Muscle of back (tissue), 11 donors: ENCODE results near the gene PDGFRA. TPM values are rescaled to one million over a fixed set of nuclear protein-coding genes. Genes with fewer than 3 reads are reported as not detected.
"Not testable (repeated sequence)": the region's sequence is repeated elsewhere in the genome, so short reads cannot be mapped to it uniquely, and the experiment has no call there.

Source experiments
- DNase-seq, 3 donors: peaks; one replicate each; pipeline versions ENCODE4 v3.0.0 to v3.0.0-alpha.2; 2013
- polyA plus RNA-seq, 10 donors: library from polyadenylated mRNA; unstranded; fragments of 120-200 nt; gene quantifications; one replicate each; pipeline ENCODE4 v1.2.1, GENCODE V29; 2013; ENCODE audit not compliant: insufficient read length in 10 of 10

The PDGFRA gene
- polyA plus RNA-seq, 10 donors: 70.9 to 120 (median 91.2) TPM

DNA sequence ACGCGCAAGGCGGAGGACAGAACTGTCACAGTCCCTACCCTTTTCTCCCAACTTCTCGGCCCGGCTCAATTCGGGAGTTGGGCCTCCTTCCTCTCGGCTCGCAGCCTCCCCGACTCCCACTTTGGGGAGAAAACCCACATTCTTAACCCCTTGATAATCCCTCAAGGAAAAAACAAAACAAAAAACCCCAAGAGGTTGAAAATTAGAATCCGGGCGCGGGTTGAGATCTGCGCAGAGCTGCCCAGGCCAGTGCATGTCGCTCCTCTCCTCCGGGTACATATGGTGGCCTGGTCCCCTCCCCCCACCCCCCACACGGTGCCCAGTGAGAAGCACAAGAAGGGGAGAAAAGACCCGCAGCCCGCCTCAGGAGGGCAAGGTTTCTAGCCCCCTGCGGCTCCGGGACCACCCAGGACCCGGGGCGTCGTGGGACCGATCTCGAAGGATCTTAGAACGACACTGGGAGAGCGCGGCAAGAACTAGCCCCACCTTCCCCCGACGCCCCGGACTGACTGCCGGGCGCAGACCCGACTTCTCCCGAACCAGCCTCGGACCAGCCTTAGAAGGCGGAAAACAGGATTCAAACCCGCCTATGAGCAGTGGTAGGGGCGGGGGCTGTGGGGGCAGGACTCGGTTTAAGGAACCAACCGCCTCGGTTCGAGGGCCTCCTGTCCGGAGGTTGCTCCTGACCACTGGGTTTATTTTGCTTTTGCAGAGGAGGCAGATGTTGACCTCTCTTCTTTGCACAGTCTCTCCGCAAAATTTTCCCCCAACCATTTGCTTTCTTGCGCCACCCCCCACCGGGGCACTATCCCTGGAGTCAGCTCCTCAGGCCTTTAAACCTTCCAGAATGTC, 2.5 kb upstream of the PDGFRA start:
- DNase-seq: peak; percentile 76 to 95 (median 80)

- peak; percentile 78 to 95 (median 84) for DNase-seq
Observed at GRCh38 chr4:54227256-54228055, 1.6 kb upstream of the PDGFRA start.

GRCh38 chr4:54228056-54228527, 1.0 kb upstream of the PDGFRA start:
- DNase-seq: peak in 2 of 3 donors; percentile 79 to 91

DNA sequence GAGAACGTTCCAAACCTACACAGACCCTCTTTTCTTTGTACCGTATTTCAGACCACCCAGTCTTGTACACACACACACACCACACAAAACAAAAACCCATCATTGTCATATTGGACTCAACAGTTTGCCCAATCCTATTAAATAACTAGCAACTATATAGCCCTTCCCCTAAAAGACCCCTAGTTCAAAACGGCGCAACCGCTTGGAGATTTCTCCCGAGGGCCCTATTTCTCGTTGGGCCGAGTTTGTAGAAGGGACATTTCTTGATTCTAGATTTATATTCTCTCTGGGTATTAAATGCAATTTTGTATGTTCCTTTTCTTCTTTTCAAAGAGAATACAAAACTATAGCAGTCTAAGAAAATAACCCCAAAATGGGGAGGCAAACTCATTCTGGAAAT, 547 bp upstream of the PDGFRA start:
- peak in 1 of 3 donors; percentile 12 for DNase-seq

GRCh38 chr4:54229631-54230483, 764 bp downstream of the PDGFRA start:
- peak in 2 of 3 donors; percentile 24 to 56 for DNase-seq

DNA sequence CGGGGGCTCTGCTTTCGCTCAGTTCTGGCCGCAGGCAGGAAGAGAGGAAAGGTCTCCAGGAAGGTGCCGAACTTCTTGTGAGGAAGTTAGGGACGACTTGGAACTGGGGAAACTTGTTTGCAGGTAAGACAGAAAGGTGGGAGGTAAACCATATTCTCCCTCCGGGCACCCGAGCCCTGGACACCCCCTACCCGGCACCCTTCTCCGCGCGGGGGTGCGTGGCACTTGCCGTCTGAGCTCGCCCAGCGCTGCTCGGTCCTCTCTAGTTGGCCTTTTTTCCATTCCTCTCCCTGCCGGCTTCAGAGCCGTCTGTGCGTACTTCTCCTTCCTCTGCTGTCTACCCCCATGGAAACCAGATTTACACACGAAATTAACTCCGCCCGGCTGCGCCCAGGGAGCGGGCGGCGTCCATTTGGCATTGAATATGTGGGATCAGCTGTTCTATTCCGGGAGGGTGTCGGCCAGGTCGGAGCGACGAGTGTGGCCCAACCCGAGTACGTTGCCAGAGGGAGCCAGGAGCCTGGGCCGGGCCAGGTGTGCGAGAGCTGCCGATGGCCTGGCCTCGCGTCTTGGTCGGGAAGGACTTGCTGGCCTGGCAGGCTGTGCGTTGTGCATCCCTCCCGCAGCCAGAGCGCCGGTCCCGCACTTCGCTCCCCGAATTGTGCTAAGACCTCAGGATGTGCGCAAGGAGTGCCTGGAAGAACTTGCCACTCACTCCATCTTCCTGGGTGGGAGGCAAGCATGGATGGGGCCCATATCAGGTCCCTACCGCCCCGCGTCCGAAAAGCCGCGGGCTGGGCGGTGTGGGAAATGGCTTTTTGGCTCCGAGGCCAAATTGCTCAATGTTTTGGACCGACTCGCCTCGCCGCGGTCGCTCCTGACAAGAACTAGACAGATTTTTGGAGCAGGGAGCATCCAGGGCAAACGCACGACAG, 1.7 kb downstream of the PDGFRA start:
- peak; percentile 28 to 89 (median 60) for DNase-seq

DNA sequence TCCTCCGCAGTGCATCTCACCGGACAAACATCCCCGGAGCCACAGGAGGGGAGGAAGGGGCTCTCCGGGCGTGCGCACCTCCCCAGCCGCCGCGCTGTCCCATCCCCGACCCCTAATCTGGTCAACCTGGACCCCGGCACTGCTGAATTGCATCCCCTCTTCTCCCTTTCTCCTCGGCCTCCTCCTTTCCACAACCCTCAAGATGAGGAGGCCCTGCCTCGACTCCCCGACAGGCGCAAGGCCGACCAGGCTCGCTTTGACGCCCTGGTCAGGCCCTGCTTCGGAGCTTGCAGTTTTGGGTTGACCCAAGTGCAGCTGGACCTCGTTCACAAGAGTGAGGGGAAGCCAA, 2.3 kb downstream of the PDGFRA start:
- no peak for DNase-seq

DNA sequence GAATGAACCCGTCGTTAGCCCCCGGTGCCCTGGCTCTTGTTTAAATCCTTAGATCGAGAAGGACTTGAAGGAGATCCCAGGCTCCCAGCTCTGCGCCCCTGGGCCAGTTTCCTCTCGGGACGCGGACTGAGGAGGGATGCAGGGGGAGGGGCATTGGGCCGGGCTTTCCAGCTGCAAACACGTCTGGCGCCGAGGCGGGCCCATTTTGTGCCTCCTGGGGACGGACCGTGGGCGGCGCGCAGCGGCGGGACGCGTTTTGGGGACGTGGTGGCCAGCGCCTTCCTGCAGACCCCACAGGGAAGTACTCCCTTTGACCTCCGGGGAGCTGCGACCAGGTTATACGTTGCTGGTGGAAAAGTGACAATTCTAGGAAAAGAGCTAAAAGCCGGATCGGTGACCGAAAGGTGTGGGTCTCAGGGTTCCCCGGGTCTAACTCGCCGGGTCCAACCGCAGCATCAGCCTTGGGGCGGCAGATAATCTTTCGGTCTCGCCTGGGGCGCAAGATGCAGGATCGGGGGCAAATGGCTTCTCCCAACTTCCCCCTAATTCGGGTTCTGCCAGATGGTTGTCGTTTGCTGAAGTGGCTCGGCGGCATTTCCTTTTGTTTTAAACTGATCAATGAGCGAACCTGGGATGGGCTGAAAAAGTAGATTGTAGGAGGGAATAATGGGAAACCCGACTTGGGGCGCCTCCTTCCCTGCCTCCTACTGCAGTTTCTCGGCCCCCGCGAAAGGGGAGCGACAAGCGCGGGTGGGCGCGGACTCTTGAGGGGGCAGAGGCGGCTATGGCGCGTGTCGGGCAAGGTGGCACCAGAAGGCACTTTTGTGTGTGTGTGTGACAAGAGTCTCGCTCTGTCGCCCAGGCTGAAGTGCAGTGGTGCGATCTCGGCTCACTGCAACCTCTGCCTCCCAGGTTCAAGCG, 2.9 kb downstream of the PDGFRA start:
- DNase-seq: peak in 2 of 3 donors; percentile 64 to 74

- peak in 2 of 3 donors; percentile 83 to 89 for DNase-seq
Observed at GRCh38 chr4:54233277-54233696, 4.2 kb downstream of the PDGFRA start.

- DNase-seq: peak; percentile 78 to 91 (median 88)
Observed at GRCh38 chr4:54233697-54234496, 4.8 kb downstream of the PDGFRA start.

DNA sequence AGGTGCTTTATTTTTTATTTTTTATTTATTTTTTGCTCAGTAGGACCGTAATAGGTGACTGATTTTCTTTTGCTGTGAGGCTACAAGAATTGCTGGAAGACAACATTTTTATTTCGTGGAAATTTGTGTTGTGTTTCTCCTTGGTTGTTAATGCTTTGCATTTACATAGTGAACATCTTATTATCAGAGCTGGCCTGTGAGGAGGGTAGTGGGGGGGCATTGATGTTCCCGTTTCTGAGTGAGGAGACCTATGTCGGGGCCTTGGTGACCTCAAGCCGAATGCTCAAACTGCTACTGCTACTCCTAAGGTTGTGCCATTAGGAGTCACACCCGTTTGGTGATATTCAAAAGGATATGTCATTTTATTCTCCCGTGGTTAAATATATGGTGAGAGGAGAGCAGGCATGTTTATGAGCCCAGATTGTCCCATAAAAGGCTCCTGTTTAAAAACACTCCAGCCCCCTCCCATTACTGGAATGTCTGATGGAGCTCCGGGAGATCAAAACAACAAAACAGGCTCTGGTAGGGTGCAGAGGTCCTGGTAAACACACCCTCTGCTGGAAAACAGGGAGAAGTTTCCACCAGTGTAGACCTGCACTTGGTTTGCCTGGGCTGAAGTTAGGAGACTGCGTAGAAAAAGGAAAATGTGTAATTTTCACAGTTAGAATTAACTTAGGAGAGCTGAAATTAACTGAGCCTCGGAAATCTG, 5.6 kb downstream of the PDGFRA start:
- DNase-seq: no peak

DNA sequence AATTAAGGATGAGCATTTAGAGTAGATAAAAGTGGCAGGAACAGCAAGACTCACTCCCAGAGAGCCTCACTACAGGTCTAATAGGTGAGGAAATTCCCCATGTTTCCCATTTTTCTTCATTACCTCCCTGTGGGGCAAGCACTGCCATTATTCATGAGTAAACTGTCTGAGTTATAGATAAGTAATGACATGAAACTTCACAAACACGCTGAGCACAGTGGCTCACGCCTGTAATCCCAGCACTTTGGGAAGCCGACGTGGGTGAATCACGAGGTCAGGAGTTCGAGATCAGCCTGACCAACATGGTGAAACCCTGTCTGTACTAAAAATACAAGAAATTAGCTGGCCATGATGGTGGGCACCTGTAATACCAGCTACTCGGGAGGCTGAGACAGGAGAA, 7.2 kb downstream of the PDGFRA start:
- DNase-seq: not testable (repeated sequence)

GRCh38 chr4:54237770-54238169, 8.7 kb downstream of the PDGFRA start:
- DNase-seq: no peak

GRCh38 chr4:54238389-54238788, 9.3 kb downstream of the PDGFRA start:
- no peak for DNase-seq

DNA sequence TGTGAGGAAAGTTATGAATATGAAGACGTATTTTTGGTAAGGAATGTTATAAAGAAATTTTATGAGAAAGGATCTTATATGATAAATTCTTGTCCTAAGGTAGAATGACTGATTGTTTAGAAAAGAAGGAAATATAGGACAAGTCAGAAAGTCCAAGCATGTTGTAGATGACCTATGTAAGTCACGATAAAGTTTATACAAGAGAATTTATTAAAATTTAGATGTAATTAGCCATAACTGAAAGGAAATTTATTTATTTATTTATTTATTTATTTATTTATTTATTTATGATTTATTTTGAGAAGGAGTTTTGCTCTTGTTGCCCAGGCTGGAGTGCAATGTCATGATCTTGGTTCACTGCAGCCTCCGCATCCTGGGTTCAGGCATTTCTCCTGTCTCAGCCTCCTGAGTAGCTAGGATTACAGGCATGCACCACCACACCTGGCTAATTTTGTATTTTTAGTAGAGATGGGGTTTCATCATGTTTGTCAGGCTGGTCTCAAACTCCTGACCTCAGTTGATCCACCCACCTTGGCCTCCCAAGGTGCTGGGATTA, 12.3 kb downstream of the PDGFRA start:
- peak in 1 of 3 donors; percentile 7 for DNase-seq

GRCh38 chr4:54243541-54243940, 14.4 kb downstream of the PDGFRA start:
- not testable (repeated sequence) for DNase-seq

GRCh38 chr4:54252312-54252711, 23.2 kb downstream of the PDGFRA start:
- DNase-seq: not testable (repeated sequence)
